Jurkat, Clone E6-1 (cell line): ENCODE results near the gene OSR1. TPM values are rescaled to one million over a fixed set of nuclear protein-coding genes. Genes with fewer than 3 reads are reported as not detected.
A peak's percentile ranks its signal among the peaks of the same experiment; 100 is the strongest.
"Not testable (repeated sequence)": the region's sequence is repeated elsewhere in the genome, so short reads cannot be mapped to it uniquely, and the experiment has no call there.

Source experiments
- DNase-seq: peaks from one replicate; pipeline ENCODE4 v3.0.0-alpha.2; 2011; ENCODE audit warnings: low read depth, low spot score
- H3K4me3 ChIP-seq: 2 replicates; pipeline ENCODE4 v1.5.1; 2011; ENCODE audit warnings: mild to moderate bottlenecking, low read length, control low read depth, moderate library complexity
- polyA plus RNA-seq: library from polyadenylated mRNA; unstranded; fragments of >200 nt; gene quantifications from one replicate; pipeline ENCODE4 v1.2.1, GENCODE V29; 2012; ENCODE audit warnings: missing spikeins; ENCODE audit not compliant: insufficient read length, insufficient read depth

OSR1 gene
- polyA plus RNA-seq = not detected

DNA sequence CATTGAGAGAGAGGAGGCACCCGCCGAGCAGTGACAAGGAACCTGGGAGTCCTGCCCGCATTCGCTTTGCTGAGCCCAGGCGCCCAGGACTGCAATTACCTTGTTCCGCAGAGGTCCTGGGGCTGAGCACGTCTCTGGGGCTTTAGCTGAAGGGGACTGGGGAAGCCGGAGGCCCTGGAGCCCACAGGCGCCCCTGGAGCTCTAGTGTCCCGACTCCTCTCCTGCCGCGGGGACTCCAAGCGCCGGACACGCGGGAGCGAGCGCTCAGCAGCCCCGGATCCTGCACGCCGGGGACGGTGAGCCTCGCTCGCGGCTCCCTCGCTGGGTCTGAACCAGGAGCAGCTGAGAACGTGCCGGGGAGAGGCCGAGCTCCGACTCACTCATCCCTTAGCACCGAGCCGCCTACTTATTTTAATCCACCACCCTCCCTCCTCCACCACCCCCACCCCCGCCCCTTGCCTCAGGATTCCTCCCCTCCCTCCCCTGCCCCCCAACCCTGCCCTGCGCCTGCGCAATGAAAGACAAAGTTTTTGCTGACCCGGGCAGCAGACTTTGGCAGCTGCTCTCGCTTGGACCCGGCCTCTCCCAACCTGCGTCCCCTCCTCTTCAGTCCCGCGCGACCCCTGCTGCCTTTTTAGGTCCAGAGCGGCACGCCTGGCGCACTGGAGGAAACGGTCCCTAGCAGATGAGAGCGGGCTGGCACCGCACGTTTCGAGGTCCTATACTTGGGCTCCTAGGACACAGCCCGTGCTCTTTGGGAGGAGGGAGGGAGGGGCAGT is at the start of gene OSR1:
Gene OSR1 (minus strand): TSS at position 382 of the 779 bp plus-strand sequence. CDS start 4,818 bp downstream, outside the sequence.
- H3K4me3 ChIP-seq = no peak within 1 kb of the TSS
- DNase-seq = no peak

DNA sequence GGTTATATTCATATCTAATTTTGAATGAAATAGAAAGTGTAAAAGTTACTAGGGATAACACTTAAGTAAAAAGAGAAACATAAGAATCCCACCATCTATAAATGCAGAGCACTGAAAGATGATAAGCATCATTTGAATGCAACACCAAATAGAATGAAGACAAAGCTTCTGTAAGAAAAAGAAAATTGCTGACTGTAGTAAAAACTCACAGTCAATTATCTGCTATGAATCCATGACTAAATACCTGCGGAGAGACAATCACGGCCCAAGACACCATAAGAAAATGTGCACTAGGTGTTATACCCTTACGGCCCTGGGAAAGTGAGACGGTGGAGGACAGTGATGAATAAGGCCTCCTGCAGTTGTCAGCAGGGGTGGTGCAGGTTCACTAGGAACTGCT is 45.4 kb upstream of the OSR1 start:
- no peak overlapping the region for H3K4me3 ChIP-seq
- DNase-seq = no peak

DNA sequence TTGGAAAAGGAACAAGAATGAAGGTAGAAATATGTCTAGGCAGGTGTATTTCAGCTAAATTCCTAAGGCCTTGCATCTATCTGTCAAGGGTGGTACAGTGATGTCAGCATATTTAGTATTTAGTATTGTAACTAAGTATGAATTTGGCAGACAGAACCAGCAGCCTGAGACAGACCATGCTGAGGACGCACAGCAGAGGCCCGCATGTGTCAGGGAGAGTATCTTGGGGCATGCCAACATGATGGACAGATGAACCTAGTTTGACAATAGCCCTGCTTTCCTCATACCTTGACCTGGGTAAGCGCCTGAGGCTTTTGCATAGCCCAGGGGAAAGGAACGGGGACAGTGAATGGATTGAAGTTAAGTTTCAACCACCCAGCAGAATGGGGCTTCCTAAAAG is 33.8 kb upstream of the OSR1 start:
- no peak for DNase-seq
- no peak overlapping the region for H3K4me3 ChIP-seq

DNA sequence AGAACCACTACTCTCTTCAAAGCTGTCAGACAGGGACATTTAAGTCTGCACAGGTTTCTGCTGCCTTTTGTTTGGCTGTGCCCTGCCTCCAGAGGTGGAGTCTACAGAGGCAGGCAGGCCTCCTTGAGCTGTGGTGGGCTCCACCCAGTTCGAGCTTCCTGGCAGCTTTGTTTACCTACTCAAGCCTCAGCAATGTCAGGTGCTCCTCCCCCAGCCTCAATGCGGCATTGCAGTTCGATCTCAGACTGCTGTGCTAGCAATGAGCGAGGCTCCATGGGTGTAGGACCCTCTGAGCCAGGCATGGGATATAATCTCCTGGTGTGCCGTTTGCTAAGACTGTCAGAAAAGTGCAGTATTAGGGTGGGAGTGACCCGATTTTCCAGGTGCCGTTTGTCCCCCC is 31.0 kb upstream of the OSR1 start:
- not testable (repeated sequence) for H3K4me3 ChIP-seq
- DNase-seq = peak; percentile 17

DNA sequence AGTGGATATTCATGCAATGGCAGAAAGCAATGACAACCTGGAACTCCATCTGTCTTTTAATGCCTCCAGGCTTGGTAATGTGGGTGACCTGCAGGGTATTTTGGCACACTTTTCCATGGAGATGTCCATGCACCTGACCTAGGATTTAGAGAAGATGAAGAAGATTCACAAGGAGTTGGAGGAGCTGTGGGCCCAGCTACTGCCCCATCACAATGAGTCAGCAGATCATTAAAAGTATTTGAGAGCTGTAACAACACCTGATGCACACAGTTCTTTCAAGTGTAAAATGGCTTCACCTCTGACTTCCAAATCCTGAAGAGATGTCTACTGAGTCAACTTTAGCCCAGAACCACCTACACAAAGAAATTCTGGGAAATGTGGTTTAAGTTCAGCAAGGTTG is 22.1 kb upstream of the OSR1 start:
- no peak overlapping the region for H3K4me3 ChIP-seq
- no peak for DNase-seq

DNA sequence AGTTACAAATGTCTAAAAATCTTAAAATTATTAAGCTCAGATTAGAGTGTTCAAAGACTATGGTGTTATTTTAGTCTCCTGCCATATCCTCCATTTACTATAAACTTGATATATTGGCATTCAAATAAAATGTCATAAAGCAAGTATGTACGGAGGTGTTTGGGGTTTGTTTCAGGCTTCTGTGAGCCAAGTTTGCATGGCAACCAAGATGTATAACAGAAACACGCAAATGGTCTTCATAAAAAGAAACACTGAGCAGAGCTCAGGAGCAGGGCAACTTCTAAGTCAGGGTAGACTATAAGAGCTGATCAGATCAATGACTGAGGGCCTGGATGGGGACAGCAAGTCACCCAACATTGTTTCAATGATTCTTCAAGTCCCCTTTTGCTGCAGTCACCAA is 20.5 kb upstream of the OSR1 start:
- H3K4me3 ChIP-seq = no peak overlapping the region
- DNase-seq = no peak

DNA sequence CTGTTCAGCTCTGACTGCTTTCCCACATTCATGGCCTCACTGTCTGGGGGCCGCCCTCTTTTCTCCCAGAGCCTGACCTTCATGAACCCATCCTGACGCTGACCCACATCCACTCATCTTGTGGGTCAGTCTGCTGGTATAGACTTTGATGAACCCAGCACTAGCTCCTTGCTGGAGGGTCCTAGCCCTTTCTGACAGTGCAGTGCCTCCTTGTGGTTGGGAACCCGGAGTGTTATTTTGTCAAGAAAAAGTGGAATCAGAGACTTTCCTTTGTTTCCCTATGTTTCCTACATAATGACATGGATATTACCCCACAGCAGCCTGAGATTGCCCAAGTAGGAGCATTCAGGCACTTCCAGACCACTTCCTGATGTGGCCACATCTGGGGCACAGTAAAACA is 19.3 kb upstream of the OSR1 start:
- no peak overlapping the region for H3K4me3 ChIP-seq
- no peak for DNase-seq

DNA sequence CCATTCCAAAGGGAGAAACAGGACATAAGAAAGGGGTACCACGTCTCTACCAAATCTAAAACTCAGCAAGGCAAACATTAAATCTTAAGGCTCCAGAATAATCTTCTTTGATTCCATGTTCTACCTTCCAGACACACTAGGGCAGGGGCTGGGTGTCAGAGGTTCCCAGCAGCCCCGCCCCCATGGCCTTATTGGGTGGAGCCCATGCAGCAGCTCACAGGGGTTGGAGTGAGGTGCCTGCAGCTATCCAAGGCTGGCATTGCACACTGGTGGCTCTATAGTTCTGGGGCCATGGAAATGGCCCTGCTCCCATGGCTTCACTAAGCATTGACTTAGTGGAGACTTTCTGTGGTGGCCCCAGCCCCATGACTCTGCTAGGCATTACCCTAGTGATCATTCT is 14.9 kb upstream of the OSR1 start:
- no peak overlapping the region for H3K4me3 ChIP-seq
- DNase-seq = no peak

DNA sequence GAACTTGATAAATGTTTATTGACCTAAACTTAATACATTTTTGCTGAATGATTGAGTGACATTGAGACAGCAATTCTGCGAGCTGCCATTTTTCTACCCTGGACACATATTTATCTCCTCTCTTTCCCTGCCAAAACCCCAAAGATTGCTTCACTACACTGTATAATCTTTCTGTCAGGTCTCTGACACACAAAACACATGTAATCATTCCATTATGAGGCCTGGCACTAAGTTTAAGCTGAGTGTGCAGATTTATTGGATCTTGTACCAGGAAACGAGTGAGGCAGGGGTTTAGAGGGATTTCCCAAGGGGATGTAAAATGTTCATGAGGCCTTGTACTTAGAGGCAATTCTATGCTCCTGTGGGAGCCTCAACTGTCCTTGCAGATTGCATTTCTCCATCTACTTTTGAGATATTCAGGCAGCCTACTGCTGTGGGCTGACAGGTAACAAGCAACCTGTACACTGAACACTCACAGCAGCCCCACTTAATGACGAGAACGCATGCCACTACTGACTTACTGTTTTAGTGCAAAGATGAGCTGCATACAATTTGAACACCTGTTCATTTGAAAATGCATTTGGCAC is 13.7 kb upstream of the OSR1 start:
- H3K4me3 ChIP-seq = no peak overlapping the region
- DNase-seq = no peak

DNA sequence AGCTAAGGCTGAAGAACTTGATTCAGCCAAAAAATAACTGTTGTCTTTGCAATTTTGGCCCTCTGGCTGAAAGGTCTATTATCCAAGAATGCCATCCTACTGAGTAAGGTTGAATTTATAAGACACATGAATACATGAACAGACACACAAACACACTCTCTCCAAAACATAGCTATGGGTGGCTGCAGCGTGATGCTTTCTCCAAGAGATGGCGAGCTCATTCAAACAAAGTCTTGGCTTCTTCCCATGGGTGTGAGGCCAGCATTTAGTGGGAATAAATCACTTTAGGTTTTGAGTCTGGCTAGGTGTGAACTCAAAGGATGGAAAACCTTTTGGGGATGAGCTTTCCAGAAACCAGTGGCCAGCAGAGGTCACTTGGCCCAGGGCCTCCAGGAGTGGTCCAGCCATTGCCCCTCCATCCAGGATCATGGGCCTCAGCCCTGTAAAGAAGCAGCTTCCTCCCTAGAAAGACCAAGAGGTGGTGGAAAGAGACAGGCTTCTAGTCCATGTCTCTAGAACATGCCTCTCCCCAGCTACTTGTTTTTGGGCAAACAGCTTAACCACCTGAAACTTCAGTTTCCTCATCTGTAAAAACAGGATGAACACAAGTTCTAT is 11.0 kb upstream of the OSR1 start:
- no peak overlapping the region for H3K4me3 ChIP-seq
- DNase-seq = no peak

DNA sequence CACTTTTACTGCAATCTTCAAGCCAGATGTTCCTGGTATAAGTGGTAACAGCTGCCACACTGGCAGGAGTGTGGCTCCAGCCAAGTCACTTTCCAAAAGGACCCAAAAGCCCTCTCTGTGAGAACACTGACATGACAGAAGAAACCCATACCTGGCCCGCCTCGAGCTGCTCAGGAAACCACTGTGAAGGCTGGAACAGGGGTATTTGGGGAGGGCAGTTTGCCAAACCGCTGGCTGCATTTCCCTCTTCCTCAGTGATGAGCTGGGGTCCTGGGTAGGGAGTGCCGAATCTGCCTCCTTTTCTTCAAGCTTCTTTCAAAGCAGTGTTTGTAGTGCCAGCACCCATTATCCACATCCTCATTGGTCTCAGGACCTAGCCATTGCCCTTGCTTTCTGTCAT is 10.3 kb upstream of the OSR1 start:
- no peak for DNase-seq
- no peak overlapping the region for H3K4me3 ChIP-seq

DNA sequence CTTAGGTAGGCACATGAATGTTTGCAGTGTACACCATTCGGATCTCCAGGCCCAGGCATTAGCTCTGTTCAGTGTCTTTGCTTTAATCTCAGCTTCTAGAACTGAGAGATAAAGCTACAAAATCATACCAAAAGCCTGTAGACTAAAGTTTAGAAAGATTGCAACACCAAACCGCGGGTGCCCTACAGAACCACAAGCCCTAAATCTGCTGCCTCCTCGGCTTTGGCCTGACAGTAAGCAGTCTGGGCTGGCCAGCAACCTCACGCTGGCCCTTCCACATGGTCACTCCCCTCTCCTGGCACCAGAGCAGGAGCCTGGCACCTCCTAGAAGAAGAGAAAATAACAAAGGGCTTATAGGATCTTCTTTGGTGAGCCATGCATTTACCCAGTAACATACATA is 8.9 kb upstream of the OSR1 start:
- no peak for DNase-seq
- H3K4me3 ChIP-seq = no peak overlapping the region

DNA sequence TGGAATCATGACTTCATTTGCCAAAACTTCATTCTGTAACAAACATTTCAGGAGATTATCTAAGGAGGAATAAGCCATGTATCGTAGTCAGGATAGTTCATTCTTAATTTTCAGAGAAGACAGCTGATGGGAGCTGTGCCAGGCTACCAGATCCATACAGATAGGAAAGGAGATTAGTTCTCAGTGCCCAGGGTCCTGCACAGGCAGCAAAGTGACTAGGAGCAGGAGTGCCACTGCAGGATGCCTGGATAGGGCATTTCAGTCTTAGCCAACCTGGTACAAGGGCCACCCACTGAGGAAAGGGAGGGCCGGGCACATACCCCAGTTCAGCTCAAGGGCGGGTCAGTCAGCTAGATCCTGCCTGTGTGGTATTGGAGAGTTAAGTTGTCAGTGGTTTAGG is 6.7 kb upstream of the OSR1 start:
- no peak for DNase-seq
- H3K4me3 ChIP-seq = no peak overlapping the region

DNA sequence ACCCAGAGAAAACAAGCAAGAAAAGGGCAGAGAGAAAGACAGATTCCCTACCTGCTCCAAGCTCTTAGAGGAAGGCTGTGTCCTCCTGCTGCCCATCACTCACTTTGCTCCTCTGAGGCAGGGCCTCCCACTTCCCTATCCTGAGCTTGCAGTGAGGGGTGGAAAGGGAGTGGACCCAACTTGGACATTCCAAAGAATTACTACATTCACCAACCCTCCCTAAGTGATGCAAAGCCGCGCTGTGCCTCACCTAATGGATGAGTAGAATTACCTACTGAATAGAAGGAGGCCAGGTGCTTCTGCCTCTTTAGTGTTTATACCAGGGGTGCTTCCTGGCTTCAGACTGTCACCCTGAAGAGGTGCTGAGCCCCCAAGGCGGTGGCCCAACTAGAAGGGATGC is 5.6 kb upstream of the OSR1 start:
- DNase-seq = no peak
- no peak overlapping the region for H3K4me3 ChIP-seq

DNA sequence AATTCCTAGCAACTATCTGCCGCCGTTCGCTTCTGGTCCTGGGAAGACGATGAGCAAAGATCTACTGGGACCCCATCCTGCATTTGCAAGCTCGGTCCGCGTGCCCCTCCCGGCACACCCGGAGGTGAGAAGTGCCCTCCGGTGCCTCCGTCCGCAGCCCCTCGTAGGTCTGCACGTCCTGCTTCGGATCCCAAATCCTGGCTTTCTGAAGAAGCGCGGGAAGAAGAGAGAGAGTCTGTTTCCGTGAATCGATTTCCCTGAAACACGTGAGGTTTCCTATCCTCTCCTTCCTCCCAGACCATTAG is 5.0 kb upstream of the OSR1 start:
- no peak overlapping the region for H3K4me3 ChIP-seq
- DNase-seq = no peak

DNA sequence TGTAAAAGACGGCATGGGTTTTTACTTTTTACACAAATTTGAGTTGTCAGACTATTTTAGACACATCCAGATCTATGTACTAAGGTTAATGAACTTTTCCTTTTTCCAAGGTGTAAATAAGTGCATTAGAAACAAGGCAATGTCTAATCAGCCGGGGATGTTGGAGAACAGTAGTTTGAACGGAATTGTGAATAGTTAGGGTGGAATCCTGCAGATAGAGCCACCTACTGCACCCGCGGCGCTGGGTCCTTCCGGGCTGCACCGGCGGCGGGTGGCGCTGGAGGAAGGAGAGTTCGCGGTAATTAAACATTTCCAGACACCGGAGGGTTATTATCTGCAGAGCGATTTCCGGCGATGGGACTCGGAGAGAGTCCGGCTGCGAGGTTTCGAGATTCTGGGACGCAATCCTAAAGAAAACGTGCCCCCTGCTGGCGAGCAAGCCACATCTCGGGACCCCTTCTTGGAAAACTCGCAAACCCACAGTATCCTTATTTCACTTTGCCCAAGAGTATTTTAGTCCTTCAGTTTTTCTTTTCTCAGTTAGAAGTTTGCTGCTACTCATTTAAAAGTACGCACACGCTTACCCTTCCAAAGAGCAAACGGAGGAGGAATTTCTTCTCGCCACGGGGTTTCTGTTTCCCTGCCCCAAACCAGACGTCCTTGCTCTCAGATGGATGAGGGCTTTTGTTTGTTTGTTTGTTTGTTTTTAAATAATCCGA is 4.5 kb upstream of the OSR1 start:
- DNase-seq = peak; percentile 44
- H3K4me3 ChIP-seq = peak overlapping the region; percentile 44

DNA sequence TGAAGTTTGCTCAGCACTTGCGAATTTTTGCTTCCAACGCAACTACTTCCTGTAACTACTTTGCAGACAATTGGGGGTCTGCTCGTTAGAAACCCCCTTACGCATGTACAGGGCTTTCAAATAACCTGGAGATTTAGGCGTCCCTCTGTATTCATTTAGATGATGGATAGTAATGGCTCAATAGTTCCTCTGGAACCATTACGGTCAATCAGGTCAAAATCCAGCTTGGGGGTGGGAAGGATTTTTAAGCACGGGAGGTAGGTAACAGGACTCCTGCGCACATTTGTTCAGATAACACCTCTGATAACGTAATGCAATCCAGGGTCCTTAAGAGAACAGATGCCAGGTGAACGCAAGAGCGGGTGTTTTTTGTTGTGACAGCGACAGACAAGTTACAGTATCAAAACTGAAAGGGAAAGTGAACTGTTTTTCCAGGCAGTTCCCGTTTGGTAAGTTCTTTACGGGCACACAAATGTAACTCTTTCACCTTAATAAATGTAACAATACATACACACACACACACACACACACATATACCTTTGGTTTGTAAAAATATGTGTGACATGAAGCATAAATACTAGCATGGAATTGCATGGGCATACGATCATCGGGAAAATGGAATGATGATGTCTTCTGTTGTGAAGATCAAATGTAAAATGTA is 3.8 kb upstream of the OSR1 start:
- DNase-seq = no peak

DNA sequence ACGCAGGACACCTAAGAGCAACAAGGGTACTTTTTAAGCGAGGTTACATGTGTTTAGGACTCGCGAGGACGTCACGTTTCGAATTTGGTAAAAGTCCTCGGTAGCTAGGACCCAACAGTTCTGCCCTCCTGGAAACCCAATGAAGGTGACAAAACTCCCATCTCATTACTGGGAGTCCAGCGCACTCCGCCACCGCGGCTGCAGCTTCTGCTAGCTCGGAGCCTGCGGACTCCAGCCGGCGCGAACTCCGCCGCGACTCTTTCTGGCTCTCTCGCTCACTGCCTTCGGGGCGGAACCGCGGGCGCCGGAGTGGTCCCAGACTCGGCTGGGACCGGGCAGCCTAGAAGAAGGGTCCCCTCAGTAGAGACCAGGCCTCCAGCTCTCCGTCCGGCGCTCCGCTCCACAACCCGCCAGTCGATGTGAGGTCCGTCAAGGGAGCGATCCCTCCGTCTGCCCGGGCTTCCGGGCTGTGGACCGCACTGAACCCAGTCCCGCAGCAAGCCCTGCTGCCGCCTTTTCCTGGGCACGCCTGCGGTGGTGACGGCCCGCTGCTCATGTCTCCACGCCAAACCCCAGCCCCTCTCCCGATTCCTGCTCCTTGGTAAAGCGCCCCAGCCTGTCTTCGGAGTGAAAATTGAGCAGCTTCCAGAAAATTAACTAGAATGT is 3.0 kb upstream of the OSR1 start:
- H3K4me3 ChIP-seq = no peak overlapping the region
- no peak for DNase-seq

More for the DNA sequence above, 3.8 kb upstream of the OSR1 start:
- peak overlapping the region; percentile 44 for H3K4me3 ChIP-seq

DNA sequence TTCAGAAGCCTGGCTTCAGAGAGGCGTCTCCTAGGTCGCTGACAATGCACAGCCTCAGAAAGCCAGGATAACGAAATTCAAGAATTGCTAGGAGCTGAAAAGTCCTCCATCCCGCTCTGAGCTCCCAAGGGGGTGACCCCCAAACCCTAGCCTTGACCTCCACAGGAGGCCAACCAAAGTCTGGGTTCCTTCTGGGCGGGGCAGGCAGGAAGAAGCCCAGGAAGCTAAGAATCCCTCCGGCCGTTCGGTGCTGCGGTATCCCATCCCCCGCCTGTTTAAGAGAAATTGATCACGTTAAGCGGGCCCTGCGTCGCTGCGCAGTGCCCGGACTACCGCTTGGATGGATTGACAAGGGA is 2.5 kb upstream of the OSR1 start:
- H3K4me3 ChIP-seq = no peak overlapping the region
- no peak for DNase-seq
